ENCODE results near the gene FUNDC1.

DNA sequence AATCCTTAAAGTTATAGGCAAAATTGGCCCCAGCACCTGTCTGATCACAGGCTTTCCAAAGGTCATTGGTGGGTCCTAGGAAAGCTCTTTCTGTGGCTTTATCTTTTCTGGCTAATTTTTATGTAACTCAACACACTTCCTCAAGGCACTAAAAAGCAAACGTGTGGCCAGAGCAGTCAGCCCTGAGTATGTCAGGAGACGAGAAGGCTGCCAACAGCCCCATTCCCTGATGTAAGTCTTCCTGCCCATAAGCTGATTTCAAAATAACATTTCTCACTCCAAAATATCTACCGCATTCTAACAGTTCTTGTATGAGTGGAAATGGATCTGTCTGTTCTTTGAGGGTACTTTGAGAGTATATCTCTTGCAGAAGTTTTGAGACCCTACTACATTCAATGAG, 25.5 kb upstream of the FUNDC1 start:
- TF ChIP-seq POLR2AphosphoS5 (IDR thresholded peaks at IDR 0.05) = no peak
- no peak for TF ChIP-seq POLR2A (IDR thresholded peaks at IDR 0.05)
- TF ChIP-seq CTCF (IDR thresholded peaks at IDR 0.05 in 8 of 11, conservative IDR thresholded peaks at IDR 0.05 in 3 of 11) = no peak
